Measurements from ENCODE around the gene SPHKAP. TPM values are rescaled to one million over a fixed set of nuclear protein-coding genes. Genes with fewer than 3 reads are reported as not detected.
"Not testable (repeated sequence)": the region's sequence is repeated elsewhere in the genome, so short reads cannot be mapped to it uniquely, and the experiment has no call there.

Gene SPHKAP
- total RNA-seq, 1 donor from 2014 or later, result 2.6 TPM

- DNase-seq (ENCODE audit: low spot score), result no peak
These were observed 141.5 kb downstream of the SPHKAP start for GRCh38 chr2:228039752-228040534.

GRCh38 chr2:228038967-228039366 is 142.5 kb downstream of the SPHKAP start:
- DNase-seq (ENCODE audit: low spot score), result no peak

GRCh38 chr2:228037915-228038314 is 143.6 kb downstream of the SPHKAP start:
- no peak for DNase-seq (ENCODE audit: low spot score)

GRCh38 chr2:228023619-228024018 is 157.9 kb downstream of the SPHKAP start:
- no peak for DNase-seq (ENCODE audit: low spot score)

GRCh38 chr2:228018311-228018710 is 163.2 kb downstream of the SPHKAP start:
- no peak for DNase-seq (ENCODE audit: low spot score)

GRCh38 chr2:228017784-228018183 is 163.7 kb downstream of the SPHKAP start:
- DNase-seq (ENCODE audit: low spot score), result no peak

- no peak for DNase-seq (ENCODE audit: low spot score)
These were observed 165.1 kb downstream of the SPHKAP start for GRCh38 chr2:228016402-228016801.

GRCh38 chr2:228015741-228016140 is 165.7 kb downstream of the SPHKAP start:
- no peak for DNase-seq (ENCODE audit: low spot score)

- no peak for DNase-seq (ENCODE audit: low spot score)
These were observed 185.1 kb downstream of the SPHKAP start for GRCh38 chr2:227996366-227996765.

- DNase-seq (ENCODE audit: low spot score), result no peak
These were observed 190.6 kb downstream of the SPHKAP start for GRCh38 chr2:227990937-227991336.

GRCh38 chr2:227973241-227973640 is 208.2 kb downstream of the SPHKAP start:
- DNase-seq (ENCODE audit: low spot score), result no peak

GRCh38 chr2:227971619-227972230 is 209.8 kb downstream of the SPHKAP start:
- DNase-seq (ENCODE audit: low spot score), result no peak

GRCh38 chr2:227960317-227960716 is 221.2 kb downstream of the SPHKAP start:
- no peak for DNase-seq (ENCODE audit: low spot score)

GRCh38 chr2:227942965-227943364 is 238.5 kb downstream of the SPHKAP start:
- no peak for DNase-seq (ENCODE audit: low spot score)

- no peak for DNase-seq (ENCODE audit: low spot score)
These were observed 239.5 kb downstream of the SPHKAP start for GRCh38 chr2:227942021-227942420.

- no peak for DNase-seq (ENCODE audit: low spot score)
These were observed 242.0 kb downstream of the SPHKAP start for GRCh38 chr2:227939271-227940027.

GRCh38 chr2:227936249-227936648 is 245.2 kb downstream of the SPHKAP start:
- DNase-seq (ENCODE audit: low spot score), result not testable (repeated sequence)

GRCh38 chr2:227933884-227934283 is 247.6 kb downstream of the SPHKAP start:
- DNase-seq (ENCODE audit: low spot score), result no peak

- DNase-seq (ENCODE audit: low spot score), result no peak
These were observed 249.1 kb downstream of the SPHKAP start for GRCh38 chr2:227932403-227932802.

- DNase-seq (ENCODE audit: low spot score), result no peak
These were observed 249.5 kb downstream of the SPHKAP start for GRCh38 chr2:227932001-227932400.

Measured in umbilical cord (tissue), 2 donors.